A673 (cell line): Measurements from ENCODE around the gene CAPZA2. TPM values are rescaled to one million over a fixed set of nuclear protein-coding genes. Genes with fewer than 3 reads are reported as not detected.

Experiments
- BruUV-seq: library from RNA; stranded (reverse); fragments of 400-500 nt; replicated peaks from 2 replicates; lab custom pipeline; 2021; lab: Mats Ljungman, UMichigan
- CTCF ChIA-PET: fragments of 300-600 bp; sonication (Branson Sonifier 250); formaldehyde crosslinking; loops from one replicate; lab custom pipeline; 2022; ENCODE audit warnings: antibody characterized with exemption; lab: Charles Lee
- POLR2A ChIA-PET: fragments of 300-600 bp; sonication (Branson Sonifier 250); formaldehyde crosslinking; loops from one replicate; lab custom pipeline; 2022; ENCODE audit warnings: antibody characterized with exemption; ENCODE audit not compliant: low non-redundant PET; lab: Charles Lee
- DNase-seq: peaks from one replicate; pipeline ENCODE4 v3.0.0-alpha.2; 2015; ENCODE audit warnings: low spot score
- H3K27ac ChIP-seq: fragments of 200-600 bp; sonication (generic); 2 replicates; pipeline ENCODE4 v1.5.1; 2016; ENCODE audit warnings: mixed run types, low read depth, mild to moderate bottlenecking, mixed read lengths, antibody characterized with exemption, low read length; ENCODE audit not compliant: poor library complexity, severe bottlenecking
- H3K27me3 ChIP-seq: fragments of 200-600 bp; sonication (generic); replicated peaks from 2 replicates; pipeline ENCODE4 v1.6.1; 2017; ENCODE audit warnings: mixed run types, low read depth, mild to moderate bottlenecking, mixed read lengths, antibody characterized with exemption, low read length; ENCODE audit not compliant: insufficient read depth, poor library complexity
- H3K36me3 ChIP-seq: fragments of 200-600 bp; sonication (generic); 2 replicates; pipeline ENCODE4 v1.6.1; 2016; ENCODE audit warnings: mixed run types, mild to moderate bottlenecking, mixed read lengths, antibody characterized with exemption, low read length; ENCODE audit not compliant: insufficient read depth, poor library complexity, severe bottlenecking
- H3K4me1 ChIP-seq: fragments of 200-600 bp; sonication (generic); 2 replicates; pipeline ENCODE4 v1.6.1; 2017; ENCODE audit warnings: mixed run types, mild to moderate bottlenecking, mixed read lengths, antibody characterized with exemption, low read length; ENCODE audit not compliant: insufficient read depth, poor library complexity, severe bottlenecking
- H3K4me3 ChIP-seq: fragments of 200-600 bp; sonication (generic); 2 replicates; pipeline ENCODE4 v1.5.1; 2016; ENCODE audit warnings: low read depth, mixed run types, mild to moderate bottlenecking, mixed read lengths, low read length; ENCODE audit not compliant: poor library complexity, severe bottlenecking
- H3K9me3 ChIP-seq: fragments of 200-600 bp; sonication (generic); 2 replicates; pipeline ENCODE4 v1.6.1; 2016; ENCODE audit warnings: mixed run types, low read depth, mild to moderate bottlenecking, mixed read lengths, antibody characterized with exemption, low read length; ENCODE audit not compliant: poor library complexity, severe bottlenecking
- CTCF ChIP-seq: fragments of 300-800, 200-600 bp; sonication (generic); conservative IDR thresholded peaks from 2 replicates; pipeline ENCODE4 v1.5.1; 2017; ENCODE audit warnings: low read depth, mild to moderate bottlenecking, antibody characterized with exemption, low read length, moderate library complexity, mixed read lengths
- EZH2 ChIP-seq: fragments of 200-600 bp; sonication (generic); IDR thresholded peaks from 2 replicates; pipeline ENCODE4 v1.6.1; 2017; ENCODE audit warnings: borderline replicate concordance, low read depth, mild to moderate bottlenecking, mixed read lengths, antibody characterized with exemption, low read length; ENCODE audit not compliant: poor library complexity, severe bottlenecking
- intact Hi-C: fragments of 100-400 bp; cut with micrococcal nuclease; formaldehyde crosslinking; loops from one replicate; pipeline ENCODE4 v1.10.0; 2022; ENCODE audit not compliant: unreplicated experiment
- total RNA-seq: library from RNA; stranded (reverse); gene quantifications from 2 replicates; pipeline ENCODE4 v1.2.3, GENCODE V29; 2021

The CAPZA2 gene
- total RNA-seq, 1 experiment from 2014 or later: 118 TPM

DNA sequence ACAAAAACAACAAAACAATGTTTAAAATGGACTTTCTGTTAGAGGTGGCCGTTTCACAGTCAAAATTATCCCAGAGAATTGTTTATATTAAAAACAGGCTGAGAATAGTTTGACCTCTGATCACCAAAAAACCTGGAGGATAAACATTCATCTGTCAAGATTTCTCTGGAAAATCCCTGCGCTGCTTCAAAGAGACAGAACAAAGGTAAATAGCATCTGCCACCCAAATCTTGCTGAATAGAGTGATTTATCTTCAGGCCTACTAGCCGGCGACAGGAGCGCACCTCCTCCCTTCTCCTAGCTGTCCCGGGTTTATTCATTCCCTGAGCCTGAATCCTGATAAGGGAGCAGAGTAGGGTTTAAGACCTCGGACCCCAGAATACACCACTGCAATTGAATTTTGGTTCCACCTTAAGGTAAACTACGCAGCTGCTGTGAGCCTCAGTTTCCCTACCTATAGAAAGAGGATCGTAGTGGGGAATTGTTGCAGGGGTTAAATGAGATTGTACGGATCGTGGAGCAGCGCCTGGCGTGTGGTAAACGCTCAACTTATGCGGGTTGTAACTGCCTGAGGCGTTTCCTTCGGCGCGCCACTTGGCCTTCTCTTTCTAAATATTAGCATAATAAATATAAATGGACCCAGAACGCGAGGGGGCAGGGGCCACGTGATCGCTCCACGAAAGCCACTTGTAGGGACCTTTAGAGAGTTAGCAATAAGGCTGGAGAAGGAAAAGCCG lies 90.4 kb downstream of the CAPZA2 start:
- H3K9me3 ChIP-seq: no peaks in the 10 kb centered on the region
- intact Hi-C loops: no loop called here
- BruUV-seq: TSS peak; percentile 75
- H3K27ac ChIP-seq: peak overlapping the region; percentile 97
- TF ChIP-seq CTCF: no peak
- no peak for TF ChIP-seq EZH2
- POLR2A ChIA-PET: no interaction called here
- H3K27me3 ChIP-seq: no peaks in the 10 kb centered on the region
- peak; percentile 78 for DNase-seq
- H3K4me3 ChIP-seq: peak overlapping the region; percentile 95
- H3K4me1 ChIP-seq: peaks cover 35% of the 10 kb centered on the region
- no peaks in the 10 kb centered on the region for H3K36me3 ChIP-seq
- CTCF ChIA-PET: interaction anchor here (1.8 kb wide), 1 partner anchor 36 kb away, joined by 7 read pairs; no protein-coding TSS in a partner anchor

DNA sequence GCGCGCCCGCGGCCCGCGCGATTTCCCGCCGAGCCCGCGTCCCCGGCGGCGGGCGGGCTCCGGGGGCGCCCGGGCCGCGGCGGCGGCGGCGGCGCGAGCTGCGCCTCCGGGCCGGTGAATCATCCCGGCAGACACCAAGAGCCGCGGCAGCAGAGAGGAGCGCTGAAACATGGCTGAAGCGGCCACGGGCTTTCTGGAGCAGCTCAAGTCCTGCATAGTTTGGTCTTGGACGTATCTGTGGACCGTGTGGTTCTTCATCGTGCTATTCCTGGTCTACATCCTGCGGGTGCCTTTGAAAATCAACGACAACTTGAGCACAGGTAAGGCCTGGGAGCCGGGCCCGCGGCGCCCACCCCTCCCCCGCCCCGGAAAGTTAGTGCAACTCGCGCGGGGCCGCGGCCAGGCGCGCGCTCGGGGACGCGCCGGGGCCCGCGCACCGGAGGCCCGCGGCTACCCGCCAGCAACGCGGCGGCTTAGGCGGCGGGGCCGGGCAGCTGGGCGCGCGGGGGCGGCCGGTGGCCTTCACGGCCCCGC lies 91.1 kb downstream of the CAPZA2 start, which contains the start of gene ST7:
Gene ST7, plus strand, starts transcription at position 130 of the 534 bp plus-strand sequence. Its CDS starts 40 bp downstream, at position 170.
- ChIA-PET CTCF (interaction anchor here (1.8 kb wide), 1 partner anchor 35 kb away, joined by 7 read pairs; no protein-coding TSS in a partner anchor), POLR2A (interaction anchor here (0.5 kb wide), 1 partner anchor 174 kb away, joined by 4 read pairs; no protein-coding TSS in a partner anchor)
- peak; percentile 78 for DNase-seq
- Histone ChIP-seq H3K27ac (peak within 1 kb of the TSS; percentile 97), H3K27me3 (no peaks in the 10 kb centered on the region), H3K4me3 (peak within 1 kb of the TSS; percentile 95), H3K36me3 (no peaks in the 10 kb centered on the region), H3K4me1 (peaks cover 35% of the 10 kb centered on the region), H3K9me3 (no peaks in the 10 kb centered on the region)
- intact Hi-C loops: no loop called here
- no peak for TF ChIP-seq CTCF
- TF ChIP-seq EZH2: no peak
- no TSS peak for BruUV-seq

DNA sequence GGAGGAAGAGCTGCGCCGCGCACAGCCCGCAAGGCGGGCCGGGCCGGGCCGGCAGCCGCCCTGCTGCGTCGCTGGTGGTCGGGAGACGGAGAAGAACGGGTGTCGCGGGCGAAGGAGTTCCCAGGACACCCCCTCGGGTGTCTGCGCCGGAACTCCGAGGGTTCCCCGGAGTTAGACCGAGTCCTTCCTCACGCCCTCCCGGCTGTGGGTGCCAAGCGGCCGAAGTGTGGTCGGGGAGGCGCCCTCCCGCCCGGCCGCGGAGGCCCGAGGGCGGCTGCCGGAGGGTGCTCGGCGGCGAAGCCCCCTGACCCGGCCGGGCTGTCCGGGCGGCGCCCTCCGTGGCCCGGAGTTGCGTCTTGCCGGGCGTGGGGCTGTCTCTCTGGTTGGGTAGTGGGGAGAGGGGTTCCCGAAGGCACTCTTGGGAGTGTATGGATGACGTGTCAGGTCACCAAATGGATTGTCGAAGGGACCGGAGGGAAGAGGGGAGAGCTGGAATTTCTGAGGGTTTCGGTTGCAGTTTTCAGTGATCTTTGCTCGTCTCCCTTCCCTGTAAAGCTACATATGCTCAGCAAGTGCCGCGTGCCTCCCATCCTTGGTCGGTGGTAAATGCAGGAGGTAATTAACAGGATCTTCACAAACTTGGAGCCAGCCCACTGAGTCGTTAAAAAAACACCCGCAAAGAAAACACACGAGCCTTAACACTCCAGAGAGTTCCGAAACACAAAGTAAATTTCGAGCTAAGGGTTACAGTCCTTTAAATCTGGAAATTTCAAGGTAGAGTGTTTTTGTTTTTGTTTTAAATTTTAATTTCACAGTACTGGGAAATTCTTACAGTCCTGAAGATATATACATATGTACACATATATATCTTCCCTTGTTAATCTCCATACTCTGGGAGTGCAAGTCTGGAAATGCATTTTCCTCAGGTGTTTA lies 91.8 kb downstream of the CAPZA2 start:
- intact Hi-C loops: no loop called here
- POLR2A ChIA-PET: interaction anchor here (0.5 to 0.6 kb wide), 4 partner anchors 21 to 849 kb away, joined by 3 to 4 read pairs (median 3); partner anchors contain the start of gene TES

More for the DNA sequence above, 91.8 kb downstream of the CAPZA2 start:
- H3K27me3 ChIP-seq: no peaks in the 10 kb centered on the region
- no peaks in the 10 kb centered on the region for H3K36me3 ChIP-seq
- H3K4me1 ChIP-seq: peaks cover 35% of the 10 kb centered on the region
- H3K9me3 ChIP-seq: no peaks in the 10 kb centered on the region
- CTCF ChIA-PET: interaction anchor here (1.8 kb wide), 1 partner anchor 34 kb away, joined by 7 read pairs; no protein-coding TSS in a partner anchor
- H3K4me3 ChIP-seq: peak overlapping the region; percentile 95
- BruUV-seq: no TSS peak
- H3K27ac ChIP-seq: peak overlapping the region; percentile 97
- no peak for TF ChIP-seq EZH2
- no peak for TF ChIP-seq CTCF
- peak; percentile 89 for DNase-seq
